ENCODE data around the gene PTPRM. TPM values are rescaled to one million over a fixed set of nuclear protein-coding genes. Genes with fewer than 3 reads are reported as not detected.

Gene PTPRM
- polyA plus RNA-seq, 2 of the 4 experiments (the other 2 are of a cell fraction) = 44.5 to 199 TPM

GRCh38 chr18:8011906-8012305, 444.8 kb downstream of the PTPRM start:
- Histone ChIP-seq H3K9me3 (no peaks in the 10 kb centered on the region), H3K4me3 (no peak overlapping the region), H3K4me1 (peaks cover 4% of the 10 kb centered on the region; the same call in 2 of the 3 replicates), H3K27ac (no peak overlapping the region), H3K4me2 (no peak overlapping the region)
- ChIA-PET POLR2A (no interaction called here), CTCF (no interaction called here)
- FAIRE-seq = no peak
- 74% methylated on average over 4 of the region's 4 CpGs for WGBS (ENCODE audit: missing lambda C conversion rate)
- ATAC-seq = no peak
- no peak for DNase-seq (ENCODE audit: low read depth in 1 of 2, low spot score in 1 of 2)
- TF ChIP-seq FOSL2 (IDR thresholded peaks at IDR 0.05) (no peak), FOSL2 (CRISPR knock-in tag; IDR thresholded peaks at IDR 0.05) (no peak), HEYL (CRISPR knock-in tag; IDR thresholded peaks at IDR 0.05) (no peak), USF2 (IDR thresholded peaks at IDR 0.05) (no peak), EHMT2 (IDR thresholded peaks at IDR 0.05; ENCODE audit: low read depth) (no peak), NFE2L2 (conservative IDR thresholded peaks at IDR 0.05; ENCODE audit: low read length) (no peak), POLR2A (IDR thresholded peaks at IDR 0.05; ENCODE audit: low read length) (no peak), KDM5A (IDR thresholded peaks at IDR 0.05) (no peak), ZFP36 (IDR thresholded peaks at IDR 0.05; ENCODE audit: borderline replicate concordance, partially characterized antibody) (no peak)

- H3K9me3 ChIP-seq = no peaks in the 10 kb centered on the region
- peaks cover 8% of the 10 kb centered on the region; the same call in 1 of the 3 replicates for H3K4me1 ChIP-seq
- no peak overlapping the region for H3K4me3 ChIP-seq
- ChIA-PET CTCF (no interaction called here), POLR2A (no interaction called here)
- FAIRE-seq (no peak), ATAC-seq (no peak), DNase-seq (ENCODE audit: low read depth in 1 of 2, low spot score in 1 of 2) (no peak)
- H3K4me2 ChIP-seq = no peak overlapping the region
- WGBS (ENCODE audit: missing lambda C conversion rate) = 90% methylated on average over 6 of the region's 6 CpGs
- H3K27ac ChIP-seq = no peak overlapping the region
- TF ChIP-seq SMC3 (IDR thresholded peaks at IDR 0.05) = no peak
Measured at GRCh38 chr18:8018701-8019331, 451.7 kb downstream of the PTPRM start.

- H3K27ac ChIP-seq = no peak overlapping the region
- ChIA-PET POLR2A (no interaction called here), CTCF (no interaction called here)
- DNase-seq (ENCODE audit: low read depth in 1 of 2, low spot score in 1 of 2) (no peak), FAIRE-seq (no peak), ATAC-seq (no peak)
- no peak for TF ChIP-seq TFCP2L1 (CRISPR knock-in tag; IDR thresholded peaks at IDR 0.05)
- no peak for TF ChIP-seq KDM5A (IDR thresholded peaks at IDR 0.05)
- TF ChIP-seq RARB (CRISPR knock-in tag; IDR thresholded peaks at IDR 0.05) = no peak
- TF ChIP-seq CEBPB (IDR thresholded peaks at IDR 0.05) = no peak
- no peak for TF ChIP-seq POLR2A (IDR thresholded peaks at IDR 0.05; ENCODE audit: low read length)
- no peak for TF ChIP-seq RNF2 (IDR thresholded peaks at IDR 0.05; ENCODE audit: borderline replicate concordance, low read depth)
- TF ChIP-seq PHF8 (IDR thresholded peaks at IDR 0.05; ENCODE audit: borderline replicate concordance, low read depth) = no peak
- no peak for TF ChIP-seq NPAS2 (CRISPR knock-in tag; IDR thresholded peaks at IDR 0.05; ENCODE audit: borderline replicate concordance)
- TF ChIP-seq BHLHE40 (IDR thresholded peaks at IDR 0.05; ENCODE audit: low read depth, low read length) = no peak
- TF ChIP-seq EP300 (IDR thresholded peaks at IDR 0.05) = no peak
- no peak for TF ChIP-seq MYC (IDR thresholded peaks at IDR 0.05; ENCODE audit: borderline replicate concordance, low read length)
- TF ChIP-seq ZNF302 (CRISPR knock-in tag; IDR thresholded peaks at IDR 0.05) = no peak
- TF ChIP-seq SREBF2 (IDR thresholded peaks at IDR 0.05) = no peak
- no peak for TF ChIP-seq MAZ (IDR thresholded peaks at IDR 0.05; ENCODE audit: borderline replicate concordance, low read depth, low read length)
- no peak for TF ChIP-seq HOXA7 (CRISPR knock-in tag; IDR thresholded peaks at IDR 0.05)
- 98% methylated on average over 1 of the region's 1 CpG for WGBS (ENCODE audit: missing lambda C conversion rate)
- no peak overlapping the region for H3K4me2 ChIP-seq
- no peaks in the 10 kb centered on the region for H3K9me3 ChIP-seq
- H3K4me3 ChIP-seq = no peak overlapping the region
- peaks cover 8% of the 10 kb centered on the region; the same call in 1 of the 3 replicates for H3K4me1 ChIP-seq
Measured at GRCh38 chr18:8019600-8019999, 452.5 kb downstream of the PTPRM start.
